Measurements from ENCODE around the gene TSEN54.
A peak's percentile ranks its signal among the peaks of the same experiment; 100 is the strongest.

Gene TSEN54

GRCh38 chr17:75516255-75516618 lies at the start of gene TSEN54:
TSS of gene TSEN54 (plus strand) at chr17:75516528. CDS start at chr17:75516561, 33 bp downstream.
- H3K4me1 ChIP-seq = peaks cover 8% of the 10 kb centered on the region
- peaks cover 2% of the 10 kb centered on the region for H3K79me2 ChIP-seq
- peak within 1 kb of the TSS; percentile 84 for H3K9ac ChIP-seq
- no peaks in the 10 kb centered on the region for H3K36me3 ChIP-seq (ENCODE audit: control insufficient read depth, insufficient read depth, low read length)
- H3K4me3 ChIP-seq (ENCODE audit: low read depth, low read length) = peak within 1 kb of the TSS; percentile 70
- no peaks in the 10 kb centered on the region for H3K27me3 ChIP-seq (ENCODE audit: control insufficient read depth, insufficient read depth, low read length)
- peak within 1 kb of the TSS; percentile 89 for H3K27ac ChIP-seq
- peak within 1 kb of the TSS; percentile 100 for H2AFZ ChIP-seq
- H3K4me2 ChIP-seq (ENCODE audit: low read length) = peak within 1 kb of the TSS; percentile 88
- H3K9me3 ChIP-seq (ENCODE audit: control insufficient read depth, low read length) = no peaks in the 10 kb centered on the region
- no peak for TF ChIP-seq CTCF (IDR thresholded peaks at IDR 0.05)

- no peak overlapping the region for H3K4me3 ChIP-seq (ENCODE audit: low read depth, low read length)
- H3K9ac ChIP-seq = no peak overlapping the region
- H3K27ac ChIP-seq = no peak overlapping the region
These were observed 48.0 kb upstream of the TSEN54 start for GRCh38 chr17:75468291-75468754.

GRCh38 chr17:75468779-75469373 lies 47.5 kb upstream of the TSEN54 start:
- no peak overlapping the region for H3K27ac ChIP-seq
- no peak for TF ChIP-seq CTCF (IDR thresholded peaks at IDR 0.05)
- no peak overlapping the region for H3K4me3 ChIP-seq (ENCODE audit: low read depth, low read length)
- H3K79me2 ChIP-seq = peaks cover 35% of the 10 kb centered on the region
- no peak overlapping the region for H3K4me2 ChIP-seq (ENCODE audit: low read length)
- no peaks in the 10 kb centered on the region for H3K9me3 ChIP-seq (ENCODE audit: control insufficient read depth, low read length)
- H3K4me1 ChIP-seq = no peaks in the 10 kb centered on the region
- H3K36me3 ChIP-seq (ENCODE audit: control insufficient read depth, insufficient read depth, low read length) = no peaks in the 10 kb centered on the region
- H2AFZ ChIP-seq = no peak overlapping the region
- no peak overlapping the region for H3K9ac ChIP-seq
- no peaks in the 10 kb centered on the region for H3K27me3 ChIP-seq (ENCODE audit: control insufficient read depth, insufficient read depth, low read length)

More at GRCh38 chr17:75468291-75468754, 48.0 kb upstream of the TSEN54 start:
- no peaks in the 10 kb centered on the region for H3K27me3 ChIP-seq (ENCODE audit: control insufficient read depth, insufficient read depth, low read length)
- no peaks in the 10 kb centered on the region for H3K9me3 ChIP-seq (ENCODE audit: control insufficient read depth, low read length)
- no peak overlapping the region for H3K4me2 ChIP-seq (ENCODE audit: low read length)
- TF ChIP-seq CTCF (IDR thresholded peaks at IDR 0.05) = no peak
- peaks cover 38% of the 10 kb centered on the region for H3K79me2 ChIP-seq
- H3K36me3 ChIP-seq (ENCODE audit: control insufficient read depth, insufficient read depth, low read length) = no peaks in the 10 kb centered on the region
- H2AFZ ChIP-seq = no peak overlapping the region
- no peaks in the 10 kb centered on the region for H3K4me1 ChIP-seq

GRCh38 chr17:75471207-75471606 lies 45.1 kb upstream of the TSEN54 start:
- Histone ChIP-seq H3K27ac (no peak overlapping the region), H3K36me3 (ENCODE audit: control insufficient read depth, insufficient read depth, low read length) (no peaks in the 10 kb centered on the region), H3K4me3 (ENCODE audit: low read depth, low read length) (no peak overlapping the region), H3K4me2 (ENCODE audit: low read length) (no peak overlapping the region), H3K79me2 (peaks cover 29% of the 10 kb centered on the region), H2AFZ (no peak overlapping the region), H3K9ac (no peak overlapping the region), H3K9me3 (ENCODE audit: control insufficient read depth, low read length) (no peaks in the 10 kb centered on the region), H3K4me1 (peaks cover 6% of the 10 kb centered on the region), H3K27me3 (ENCODE audit: control insufficient read depth, insufficient read depth, low read length) (no peaks in the 10 kb centered on the region)
- TF ChIP-seq CTCF (IDR thresholded peaks at IDR 0.05) = no peak

GRCh38 chr17:75472119-75472518 lies 44.2 kb upstream of the TSEN54 start:
- H3K4me3 ChIP-seq (ENCODE audit: low read depth, low read length) = no peak overlapping the region
- H3K4me2 ChIP-seq (ENCODE audit: low read length) = no peak overlapping the region
- TF ChIP-seq CTCF (IDR thresholded peaks at IDR 0.05) = no peak
- no peak overlapping the region for H3K9ac ChIP-seq
- H3K27me3 ChIP-seq (ENCODE audit: control insufficient read depth, insufficient read depth, low read length) = no peaks in the 10 kb centered on the region
- H3K9me3 ChIP-seq (ENCODE audit: control insufficient read depth, low read length) = no peaks in the 10 kb centered on the region
- H3K36me3 ChIP-seq (ENCODE audit: control insufficient read depth, insufficient read depth, low read length) = no peaks in the 10 kb centered on the region
- H3K4me1 ChIP-seq = peaks cover 6% of the 10 kb centered on the region
- H2AFZ ChIP-seq = no peak overlapping the region
- no peak overlapping the region for H3K27ac ChIP-seq
- H3K79me2 ChIP-seq = peaks cover 26% of the 10 kb centered on the region
